SK-N-SH treated with all-trans-retinoic acid at 6 μM for 48 hours (cell line): ENCODE data around the gene VPS13D.

Source experiments
- ARNTL ChIP-seq: fragments of 450-650 bp; formaldehyde crosslinking; IDR thresholded peaks from 2 replicates; pipeline ENCODE4 v1.5.0; 2020; ENCODE audit warnings: low read depth, mild to moderate bottlenecking, moderate library complexity, borderline replicate concordance
- CREB5 ChIP-seq: fragments of 250-450 bp; sonication (Bioruptor Pico); IDR thresholded peaks from 2 replicates; pipeline ENCODE4 v1.5.1; 2020; ENCODE audit warnings: low read depth, mild to moderate bottlenecking, moderate library complexity
- PATZ1 ChIP-seq: fragments of 250-450 bp; sonication (Bioruptor Pico); IDR thresholded peaks from 2 replicates; pipeline ENCODE4 v1.8.0; 2020; ENCODE audit warnings: mild to moderate bottlenecking, moderate library complexity, borderline replicate concordance
- PPARA ChIP-seq: fragments of 250-450 bp; sonication (Bioruptor Pico); IDR thresholded peaks from 2 replicates; pipeline ENCODE4 v1.5.0; 2020; ENCODE audit warnings: mild to moderate bottlenecking, borderline replicate concordance
- RARB ChIP-seq: fragments of 250-450 bp; sonication (Bioruptor Pico); IDR thresholded peaks from 2 replicates; pipeline ENCODE4 v1.8.0; 2021; ENCODE audit warnings: mild to moderate bottlenecking, moderate library complexity
- ZFP3 ChIP-seq: fragments of 250-450 bp; sonication (Bioruptor Pico); IDR thresholded peaks from 2 replicates; pipeline ENCODE4 v1.5.0; 2020; ENCODE audit warnings: mild to moderate bottlenecking, moderate library complexity
- ZFP30 ChIP-seq: fragments of 450-650 bp; formaldehyde crosslinking; IDR thresholded peaks from 2 replicates; pipeline ENCODE4 v1.5.0; 2022; ENCODE audit warnings: mild to moderate bottlenecking, moderate library complexity
- ZNF8 ChIP-seq: fragments of 450-650 bp; formaldehyde crosslinking; IDR thresholded peaks from 2 replicates; pipeline ENCODE4 v1.5.0; 2020; ENCODE audit warnings: mild to moderate bottlenecking, moderate library complexity
- TF ChIP-seq, protein P1 (sequence below): fragments of 250-450 bp; sonication (Bioruptor Pico); IDR thresholded peaks from 2 replicates; pipeline ENCODE4 v1.5.1; 2021; ENCODE audit warnings: mild to moderate bottlenecking, moderate library complexity
- TF ChIP-seq, protein P2 (sequence below): fragments of 250-450 bp; sonication (Bioruptor Pico); IDR thresholded peaks from 2 replicates; pipeline ENCODE4 v1.5.0; 2020; ENCODE audit warnings: mild to moderate bottlenecking, moderate library complexity
- TF ChIP-seq, protein P3 (sequence below): fragments of 250-450 bp; sonication (Bioruptor Pico); IDR thresholded peaks from 2 replicates; pipeline ENCODE4 v1.8.0; 2021; ENCODE audit warnings: low read depth, mild to moderate bottlenecking, moderate library complexity, borderline replicate concordance

DNA sequence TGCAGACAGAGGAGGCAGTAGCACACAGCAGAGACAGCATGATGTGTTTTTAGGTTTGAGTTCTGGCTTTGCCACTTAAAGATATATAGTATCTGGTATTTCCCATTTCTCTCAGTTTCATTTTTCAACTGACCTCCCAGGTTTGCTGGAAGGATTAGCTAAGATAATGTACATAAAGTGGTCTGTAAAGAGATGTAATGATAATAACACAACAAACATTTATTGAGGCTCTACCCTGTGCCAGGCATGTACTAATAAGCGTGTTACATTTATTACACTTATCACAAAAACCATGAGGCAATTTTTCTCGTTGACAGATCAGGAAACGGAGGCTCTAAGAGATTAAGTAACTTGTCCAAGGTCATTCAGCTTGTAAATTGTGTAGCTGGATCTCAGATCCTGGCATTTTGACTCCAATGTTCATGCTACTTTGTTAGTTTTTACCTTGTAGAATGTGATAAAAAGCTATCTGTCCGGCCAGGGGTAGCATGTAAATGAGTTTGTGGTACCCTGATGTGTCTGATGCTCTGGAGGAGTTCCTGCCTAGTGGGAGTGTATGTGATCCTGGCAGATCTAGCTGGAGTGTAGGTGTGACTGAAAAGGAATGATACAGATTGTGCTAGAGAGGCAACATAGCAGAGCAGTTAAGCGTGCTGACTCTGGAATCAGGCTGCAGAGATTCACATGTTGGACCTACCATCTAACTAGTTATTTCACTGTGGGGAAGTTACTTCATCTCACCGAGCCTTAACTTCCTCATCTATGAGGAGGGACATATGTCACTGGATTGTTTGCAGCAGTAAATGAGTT, 146.6 kb downstream of the VPS13D start:
- TF ChIP-seq PPARA (CRISPR knock-in tag), result no peak
- TF ChIP-seq CREB5 (CRISPR knock-in tag), result no peak
- no peak for TF ChIP-seq RARB (CRISPR knock-in tag)
- TF ChIP-seq ARNTL (CRISPR knock-in tag), result no peak
- TF ChIP-seq, protein P1, sequence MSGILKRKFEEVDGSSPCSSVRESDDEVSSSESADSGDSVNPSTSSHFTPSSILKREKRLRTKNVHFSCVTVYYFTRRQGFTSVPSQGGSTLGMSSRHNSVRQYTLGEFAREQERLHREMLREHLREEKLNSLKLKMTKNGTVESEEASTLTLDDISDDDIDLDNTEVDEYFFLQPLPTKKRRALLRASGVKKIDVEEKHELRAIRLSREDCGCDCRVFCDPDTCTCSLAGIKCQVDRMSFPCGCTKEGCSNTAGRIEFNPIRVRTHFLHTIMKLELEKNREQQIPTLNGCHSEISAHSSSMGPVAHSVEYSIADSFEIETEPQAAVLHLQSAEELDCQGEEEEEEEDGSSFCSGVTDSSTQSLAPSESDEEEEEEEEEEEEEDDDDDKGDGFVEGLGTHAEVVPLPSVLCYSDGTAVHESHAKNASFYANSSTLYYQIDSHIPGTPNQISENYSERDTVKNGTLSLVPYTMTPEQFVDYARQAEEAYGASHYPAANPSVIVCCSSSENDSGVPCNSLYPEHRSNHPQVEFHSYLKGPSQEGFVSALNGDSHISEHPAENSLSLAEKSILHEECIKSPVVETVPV, result no peak
- no peak for TF ChIP-seq ZFP3
- no peak for TF ChIP-seq ZFP30 (CRISPR knock-in tag)
- TF ChIP-seq, protein P2, sequence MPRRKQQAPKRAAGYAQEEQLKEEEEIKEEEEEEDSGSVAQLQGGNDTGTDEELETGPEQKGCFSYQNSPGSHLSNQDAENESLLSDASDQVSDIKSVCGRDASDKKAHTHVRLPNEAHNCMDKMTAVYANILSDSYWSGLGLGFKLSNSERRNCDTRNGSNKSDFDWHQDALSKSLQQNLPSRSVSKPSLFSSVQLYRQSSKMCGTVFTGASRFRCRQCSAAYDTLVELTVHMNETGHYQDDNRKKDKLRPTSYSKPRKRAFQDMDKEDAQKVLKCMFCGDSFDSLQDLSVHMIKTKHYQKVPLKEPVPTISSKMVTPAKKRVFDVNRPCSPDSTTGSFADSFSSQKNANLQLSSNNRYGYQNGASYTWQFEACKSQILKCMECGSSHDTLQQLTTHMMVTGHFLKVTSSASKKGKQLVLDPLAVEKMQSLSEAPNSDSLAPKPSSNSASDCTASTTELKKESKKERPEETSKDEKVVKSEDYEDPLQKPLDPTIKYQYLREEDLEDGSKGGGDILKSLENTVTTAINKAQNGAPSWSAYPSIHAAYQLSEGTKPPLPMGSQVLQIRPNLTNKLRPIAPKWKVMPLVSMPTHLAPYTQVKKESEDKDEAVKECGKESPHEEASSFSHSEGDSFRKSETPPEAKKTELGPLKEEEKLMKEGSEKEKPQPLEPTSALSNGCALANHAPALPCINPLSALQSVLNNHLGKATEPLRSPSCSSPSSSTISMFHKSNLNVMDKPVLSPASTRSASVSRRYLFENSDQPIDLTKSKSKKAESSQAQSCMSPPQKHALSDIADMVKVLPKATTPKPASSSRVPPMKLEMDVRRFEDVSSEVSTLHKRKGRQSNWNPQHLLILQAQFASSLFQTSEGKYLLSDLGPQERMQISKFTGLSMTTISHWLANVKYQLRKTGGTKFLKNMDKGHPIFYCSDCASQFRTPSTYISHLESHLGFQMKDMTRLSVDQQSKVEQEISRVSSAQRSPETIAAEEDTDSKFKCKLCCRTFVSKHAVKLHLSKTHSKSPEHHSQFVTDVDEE (CRISPR knock-in tag), result 0 out of 2 replicates have a peak, but pooled peaks have one; percentile 64
- TF ChIP-seq, protein P3, sequence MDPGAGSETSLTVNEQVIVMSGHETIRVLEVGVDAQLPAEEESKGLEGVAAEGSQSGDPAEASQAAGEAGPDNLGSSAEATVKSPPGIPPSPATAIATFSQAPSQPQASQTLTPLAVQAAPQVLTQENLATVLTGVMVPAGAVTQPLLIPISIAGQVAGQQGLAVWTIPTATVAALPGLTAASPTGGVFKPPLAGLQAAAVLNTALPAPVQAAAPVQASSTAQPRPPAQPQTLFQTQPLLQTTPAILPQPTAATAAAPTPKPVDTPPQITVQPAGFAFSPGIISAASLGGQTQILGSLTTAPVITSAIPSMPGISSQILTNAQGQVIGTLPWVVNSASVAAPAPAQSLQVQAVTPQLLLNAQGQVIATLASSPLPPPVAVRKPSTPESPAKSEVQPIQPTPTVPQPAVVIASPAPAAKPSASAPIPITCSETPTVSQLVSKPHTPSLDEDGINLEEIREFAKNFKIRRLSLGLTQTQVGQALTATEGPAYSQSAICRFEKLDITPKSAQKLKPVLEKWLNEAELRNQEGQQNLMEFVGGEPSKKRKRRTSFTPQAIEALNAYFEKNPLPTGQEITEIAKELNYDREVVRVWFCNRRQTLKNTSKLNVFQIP (CRISPR knock-in tag), result no peak
- no peak for TF ChIP-seq PATZ1
- no peak for TF ChIP-seq ZNF8 (CRISPR knock-in tag)
